Upper lobe of left lung (tissue), 4 donors: Measurements from ENCODE around the gene PRF1.
"Not testable (repeated sequence)": the region's sequence is repeated elsewhere in the genome, so short reads cannot be mapped to it uniquely, and the experiment has no call there.

Experiments
- POLR2A ChIP-seq, 4 donors: fragments of 450-650 bp; IDR thresholded peaks; one replicate each; pipeline ENCODE4 v1.5.1; 2016 to 2017; ENCODE audit warnings: antibody characterized with exemption in 4 of 4, mild to moderate bottlenecking in 2 of 4
- TF ChIP-seq, protein P1 (sequence below), 6 experiments: fragments of 450-650 bp in 4 of 6; fragments of 200-600 bp in 2 of 6; sonication (generic) in 2 of 6; IDR thresholded peaks; one replicate each; pipeline ENCODE4 v1.5.1; 2016 to 2019; ENCODE audit warnings: antibody characterized with exemption in 6 of 6

DNA sequence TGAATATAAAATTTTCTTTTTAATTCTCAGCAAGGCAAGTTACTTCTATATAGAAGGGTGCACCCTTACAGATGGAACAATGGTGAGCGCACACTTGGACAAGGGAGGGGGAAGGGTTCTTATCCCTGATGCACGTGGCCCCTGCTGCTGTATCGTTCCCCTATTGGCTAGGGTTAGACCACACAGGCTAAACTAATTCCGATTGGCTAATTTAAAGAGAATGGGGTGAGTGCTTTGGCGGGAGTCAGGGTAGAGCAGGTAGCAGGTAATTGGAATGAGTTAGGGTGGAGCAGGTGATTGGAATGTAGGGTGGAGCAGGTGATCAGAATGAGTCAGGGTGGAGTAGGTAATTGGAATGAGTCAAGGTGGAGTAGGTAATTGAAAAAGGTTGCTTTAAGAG, 32.0 kb upstream of the PRF1 start:
- not testable (repeated sequence) for TF ChIP-seq POLR2A (IDR thresholded peaks at IDR 0.05)
- TF ChIP-seq, protein P1, sequence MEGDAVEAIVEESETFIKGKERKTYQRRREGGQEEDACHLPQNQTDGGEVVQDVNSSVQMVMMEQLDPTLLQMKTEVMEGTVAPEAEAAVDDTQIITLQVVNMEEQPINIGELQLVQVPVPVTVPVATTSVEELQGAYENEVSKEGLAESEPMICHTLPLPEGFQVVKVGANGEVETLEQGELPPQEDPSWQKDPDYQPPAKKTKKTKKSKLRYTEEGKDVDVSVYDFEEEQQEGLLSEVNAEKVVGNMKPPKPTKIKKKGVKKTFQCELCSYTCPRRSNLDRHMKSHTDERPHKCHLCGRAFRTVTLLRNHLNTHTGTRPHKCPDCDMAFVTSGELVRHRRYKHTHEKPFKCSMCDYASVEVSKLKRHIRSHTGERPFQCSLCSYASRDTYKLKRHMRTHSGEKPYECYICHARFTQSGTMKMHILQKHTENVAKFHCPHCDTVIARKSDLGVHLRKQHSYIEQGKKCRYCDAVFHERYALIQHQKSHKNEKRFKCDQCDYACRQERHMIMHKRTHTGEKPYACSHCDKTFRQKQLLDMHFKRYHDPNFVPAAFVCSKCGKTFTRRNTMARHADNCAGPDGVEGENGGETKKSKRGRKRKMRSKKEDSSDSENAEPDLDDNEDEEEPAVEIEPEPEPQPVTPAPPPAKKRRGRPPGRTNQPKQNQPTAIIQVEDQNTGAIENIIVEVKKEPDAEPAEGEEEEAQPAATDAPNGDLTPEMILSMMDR (IDR thresholded peaks at IDR 0.05) = not testable (repeated sequence)
